CD1c-positive myeloid dendritic cell (primary cell): ENCODE measurements around the gene SLC4A9.

Experiments
- DNase-seq: peaks from one replicate; pipeline ENCODE4 v3.0.0-alpha.2; 2016; ENCODE audit errors: extremely low spot score

Gene SLC4A9, protein sequence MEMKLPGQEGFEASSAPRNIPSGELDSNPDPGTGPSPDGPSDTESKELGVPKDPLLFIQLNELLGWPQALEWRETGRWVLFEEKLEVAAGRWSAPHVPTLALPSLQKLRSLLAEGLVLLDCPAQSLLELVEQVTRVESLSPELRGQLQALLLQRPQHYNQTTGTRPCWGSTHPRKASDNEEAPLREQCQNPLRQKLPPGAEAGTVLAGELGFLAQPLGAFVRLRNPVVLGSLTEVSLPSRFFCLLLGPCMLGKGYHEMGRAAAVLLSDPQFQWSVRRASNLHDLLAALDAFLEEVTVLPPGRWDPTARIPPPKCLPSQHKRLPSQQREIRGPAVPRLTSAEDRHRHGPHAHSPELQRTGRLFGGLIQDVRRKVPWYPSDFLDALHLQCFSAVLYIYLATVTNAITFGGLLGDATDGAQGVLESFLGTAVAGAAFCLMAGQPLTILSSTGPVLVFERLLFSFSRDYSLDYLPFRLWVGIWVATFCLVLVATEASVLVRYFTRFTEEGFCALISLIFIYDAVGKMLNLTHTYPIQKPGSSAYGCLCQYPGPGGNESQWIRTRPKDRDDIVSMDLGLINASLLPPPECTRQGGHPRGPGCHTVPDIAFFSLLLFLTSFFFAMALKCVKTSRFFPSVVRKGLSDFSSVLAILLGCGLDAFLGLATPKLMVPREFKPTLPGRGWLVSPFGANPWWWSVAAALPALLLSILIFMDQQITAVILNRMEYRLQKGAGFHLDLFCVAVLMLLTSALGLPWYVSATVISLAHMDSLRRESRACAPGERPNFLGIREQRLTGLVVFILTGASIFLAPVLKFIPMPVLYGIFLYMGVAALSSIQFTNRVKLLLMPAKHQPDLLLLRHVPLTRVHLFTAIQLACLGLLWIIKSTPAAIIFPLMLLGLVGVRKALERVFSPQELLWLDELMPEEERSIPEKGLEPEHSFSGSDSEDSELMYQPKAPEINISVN

DNA sequence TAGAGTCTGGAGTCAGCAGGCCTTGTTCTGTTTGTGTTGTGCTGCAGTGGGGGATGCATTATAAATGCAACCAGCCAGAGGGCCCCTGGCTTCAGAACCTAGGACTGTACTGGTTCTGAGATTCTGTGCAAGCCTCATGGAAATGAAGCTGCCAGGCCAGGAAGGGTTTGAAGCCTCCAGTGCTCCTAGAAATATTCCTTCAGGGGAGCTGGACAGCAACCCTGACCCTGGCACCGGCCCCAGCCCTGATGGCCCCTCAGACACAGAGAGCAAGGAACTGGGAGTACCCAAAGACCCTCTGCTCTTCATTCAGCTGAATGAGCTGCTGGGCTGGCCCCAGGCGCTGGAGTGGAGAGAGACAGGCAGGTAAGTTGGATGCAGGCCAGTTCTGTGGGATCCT, at the start of gene SLC4A9:
Gene SLC4A9, plus strand, starts transcription at position 94 of the 400 bp plus-strand sequence. Its CDS starts 43 bp downstream, at position 137.
- DNase-seq, result no peak

DNA sequence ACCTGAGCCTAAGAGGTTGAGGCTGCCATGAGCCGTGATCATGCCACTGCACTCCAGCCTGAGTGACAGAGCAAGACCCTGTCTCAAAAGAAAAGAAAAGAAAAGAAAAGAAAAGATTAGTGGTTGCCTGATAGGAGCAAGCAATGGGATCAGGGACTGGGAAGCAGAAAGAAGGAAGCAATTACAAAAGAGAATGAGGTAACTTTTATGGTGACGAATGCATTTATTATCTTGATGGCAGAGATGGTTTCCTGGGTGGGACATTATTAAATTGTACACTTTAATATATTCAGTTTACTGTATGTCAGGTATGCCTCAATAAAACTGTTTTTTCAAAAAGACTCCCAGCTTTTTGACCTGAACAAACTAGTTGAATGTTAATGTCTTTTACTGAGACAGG, 49.6 kb upstream of the SLC4A9 start:
- no peak for DNase-seq

DNA sequence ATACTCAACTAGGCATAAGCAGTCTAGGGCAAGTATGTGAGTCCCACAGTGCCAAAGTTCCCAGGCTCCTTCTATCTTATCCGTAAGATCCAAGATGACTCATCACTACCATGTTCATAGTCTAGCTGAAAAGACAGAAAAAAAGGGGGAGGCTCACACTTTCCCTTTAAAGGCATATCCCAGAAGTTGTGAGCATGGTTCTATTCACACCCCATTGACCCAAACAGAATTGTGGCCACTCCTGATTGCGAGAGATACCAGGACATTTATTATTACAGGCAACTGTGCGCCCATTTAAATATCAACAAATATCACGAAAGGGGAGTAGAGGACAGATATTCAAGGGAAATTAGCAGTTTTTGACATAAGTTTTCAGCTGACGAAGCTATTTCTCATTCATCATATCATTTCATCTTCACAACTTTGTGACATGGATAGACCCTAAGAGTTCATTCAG, 49.0 kb upstream of the SLC4A9 start:
- DNase-seq, result no peak

DNA sequence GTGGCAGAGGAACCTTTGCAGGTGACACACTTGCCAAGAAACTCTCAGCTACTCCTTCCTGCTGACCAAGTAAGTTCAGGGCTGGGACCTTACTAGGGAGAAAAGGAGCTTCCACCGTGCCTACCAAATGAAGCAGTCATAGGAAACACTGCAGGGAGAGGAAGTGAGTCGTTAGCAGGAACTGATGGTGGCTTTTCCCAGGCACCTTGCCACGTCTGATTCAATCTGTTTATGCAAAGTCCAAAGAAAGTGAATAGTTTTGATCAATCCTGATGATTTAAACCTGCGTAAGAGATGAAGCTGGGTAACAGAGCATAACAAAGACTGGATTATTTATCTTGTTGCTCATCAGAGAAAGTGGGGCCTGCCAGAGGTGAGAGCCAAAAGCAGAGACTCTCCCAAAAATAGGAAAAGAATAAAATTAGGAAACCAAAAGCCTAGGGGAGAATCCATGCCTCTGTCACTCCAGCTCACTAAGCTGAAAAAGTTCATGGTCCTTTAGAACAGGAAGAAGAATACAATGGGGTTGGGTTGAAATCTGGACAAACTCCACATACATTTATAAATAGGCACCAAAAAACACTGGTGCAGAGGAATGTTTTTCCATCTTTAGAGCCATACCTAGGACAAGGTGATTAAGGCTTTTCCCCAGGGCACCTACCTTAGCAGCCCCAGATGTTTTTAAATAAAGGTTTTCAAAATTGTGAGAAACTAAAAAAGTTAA, 47.8 kb upstream of the SLC4A9 start:
- peak; percentile 62 for DNase-seq

DNA sequence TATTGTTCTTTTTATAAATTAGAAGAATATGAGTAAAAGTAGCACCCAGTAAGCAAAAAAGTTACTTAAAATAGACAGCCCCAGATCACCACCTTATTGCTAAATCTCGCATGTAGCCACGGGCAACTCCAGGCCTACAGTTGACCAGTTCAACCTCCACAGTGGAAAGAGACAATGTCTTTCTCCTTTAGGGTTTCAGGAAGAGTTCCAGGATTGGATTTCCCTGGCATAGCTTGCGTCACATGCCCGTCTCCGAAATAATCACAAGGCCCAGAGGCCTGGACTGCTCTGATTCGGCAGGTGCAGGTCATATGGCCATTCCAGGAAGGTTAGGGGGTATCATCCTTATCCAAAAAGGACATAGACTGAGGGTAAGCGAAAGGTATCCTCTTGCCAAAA, 47.2 kb upstream of the SLC4A9 start:
- DNase-seq, result no peak

DNA sequence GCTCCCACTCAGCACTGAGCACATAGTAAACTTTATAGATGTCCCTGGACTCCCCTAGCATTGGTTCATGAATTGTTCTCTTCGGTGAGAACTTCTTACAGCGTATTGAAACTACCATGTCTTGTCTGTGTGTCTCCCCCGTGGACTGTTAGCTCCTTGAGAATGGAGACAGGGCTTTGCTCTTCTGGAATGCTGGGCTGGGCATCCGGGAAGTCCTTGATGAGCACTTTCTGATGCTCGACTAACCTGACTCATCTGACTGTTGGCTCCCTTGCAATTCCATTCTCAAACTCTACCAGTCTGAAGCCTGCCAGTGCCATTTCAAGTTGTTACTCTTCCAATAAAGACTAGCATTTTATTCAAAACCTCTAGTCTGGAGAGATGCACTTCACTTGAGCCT, 42.1 kb upstream of the SLC4A9 start:
- no peak for DNase-seq

DNA sequence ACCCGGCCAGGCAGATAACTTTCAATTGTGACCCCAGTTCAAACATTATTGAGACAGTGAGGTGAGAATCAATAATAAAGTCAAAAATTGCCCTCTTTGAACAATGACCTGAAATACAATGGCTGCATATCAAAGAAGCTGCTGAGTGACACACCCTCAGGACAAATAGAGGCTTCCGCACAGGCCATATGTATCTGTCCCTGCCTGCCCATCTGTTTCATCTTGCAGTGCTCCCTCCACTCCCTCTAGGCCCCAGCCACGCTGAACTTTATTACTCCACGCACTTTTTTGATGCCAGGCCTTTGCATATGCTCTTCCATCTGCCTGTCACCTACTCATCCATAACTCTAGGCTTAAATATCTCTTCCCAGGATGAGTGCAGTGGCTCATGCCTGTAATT, 41.2 kb upstream of the SLC4A9 start:
- DNase-seq, result no peak

DNA sequence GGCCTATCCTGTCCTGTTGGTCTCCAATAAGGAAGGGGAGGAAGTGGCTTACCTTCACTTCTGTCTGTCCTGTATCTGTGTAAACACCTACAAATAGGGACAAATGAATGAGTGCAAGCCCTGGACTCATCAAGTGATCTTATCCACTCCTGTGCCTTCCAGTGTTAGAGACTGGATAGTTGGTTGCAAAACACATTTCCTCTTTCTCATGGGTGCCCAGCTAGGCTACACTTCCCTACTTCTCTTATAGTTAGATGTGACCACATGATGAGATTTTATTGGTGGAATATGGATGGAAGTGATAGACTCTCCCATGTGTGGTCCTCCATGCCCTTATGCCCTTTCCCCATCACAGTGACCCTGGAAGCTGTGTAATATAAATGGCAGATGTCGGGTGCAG, 40.2 kb upstream of the SLC4A9 start:
- DNase-seq, result peak; percentile 82

DNA sequence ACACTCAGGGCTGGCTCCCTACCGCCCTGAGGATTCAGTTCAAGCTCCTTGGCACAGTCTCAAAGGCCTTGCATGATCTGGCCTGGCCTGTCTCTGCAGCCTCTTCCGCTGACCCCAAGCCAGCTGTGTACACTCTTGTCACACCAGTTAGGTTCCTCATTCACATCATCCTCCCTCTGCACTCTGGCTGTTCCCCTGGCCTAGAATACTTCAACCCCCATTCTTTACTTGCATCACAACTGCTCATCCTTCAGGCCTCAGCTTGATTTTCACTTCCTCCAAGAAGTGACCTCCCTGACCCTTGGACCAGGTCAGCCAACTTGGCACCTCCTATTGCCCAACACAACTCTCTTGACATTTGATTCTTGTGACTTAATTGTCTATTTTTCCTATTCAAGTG, 38.2 kb upstream of the SLC4A9 start:
- peak; percentile 92 for DNase-seq

DNA sequence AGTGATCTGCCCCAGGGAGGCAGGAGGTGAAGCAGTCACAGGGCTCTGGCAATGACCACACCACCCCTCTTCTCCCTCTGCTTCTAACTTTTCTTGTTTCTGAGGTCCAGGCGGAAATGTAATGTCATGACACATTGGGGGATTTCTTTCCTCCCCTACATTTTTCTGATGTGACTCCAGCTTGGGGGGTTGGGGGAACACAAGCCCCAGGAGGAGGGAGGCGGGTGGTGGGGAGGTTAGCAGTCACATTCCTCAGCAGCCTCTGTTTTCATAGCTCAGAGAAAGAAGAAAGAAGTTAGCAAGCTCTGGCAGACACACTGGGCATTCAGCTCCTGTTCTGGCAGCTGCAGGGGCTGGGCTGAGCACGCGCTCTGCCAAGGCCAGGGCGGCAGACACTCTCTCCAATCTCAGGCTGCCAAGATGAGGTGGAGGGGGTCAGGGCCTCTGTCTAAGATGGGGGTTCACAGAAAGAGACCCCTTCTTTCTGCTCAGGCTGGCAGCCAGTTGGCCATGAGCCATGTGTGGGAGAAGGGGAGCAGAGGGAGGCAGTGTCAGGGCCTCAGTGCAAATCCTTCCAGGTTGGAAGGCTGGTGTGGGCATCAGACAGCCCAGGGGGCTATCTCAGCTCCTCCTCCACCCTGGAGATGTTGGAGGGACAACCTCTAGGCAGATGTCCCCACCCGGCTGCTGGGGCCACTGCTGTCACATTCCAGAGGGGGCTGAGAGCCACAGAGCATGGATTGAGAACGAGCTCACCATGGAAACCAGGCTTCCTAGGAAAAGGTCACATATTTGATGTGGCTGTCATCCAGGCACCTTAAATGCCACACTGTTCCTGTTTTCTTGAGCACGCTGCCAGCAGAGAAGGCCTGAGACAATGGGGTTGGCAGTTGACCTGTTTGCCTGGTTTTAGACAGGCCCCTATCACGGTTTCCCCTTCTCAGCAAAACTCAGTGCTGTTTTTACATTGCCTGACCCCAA, 37.0 kb upstream of the SLC4A9 start:
- DNase-seq, result peak; percentile 72

DNA sequence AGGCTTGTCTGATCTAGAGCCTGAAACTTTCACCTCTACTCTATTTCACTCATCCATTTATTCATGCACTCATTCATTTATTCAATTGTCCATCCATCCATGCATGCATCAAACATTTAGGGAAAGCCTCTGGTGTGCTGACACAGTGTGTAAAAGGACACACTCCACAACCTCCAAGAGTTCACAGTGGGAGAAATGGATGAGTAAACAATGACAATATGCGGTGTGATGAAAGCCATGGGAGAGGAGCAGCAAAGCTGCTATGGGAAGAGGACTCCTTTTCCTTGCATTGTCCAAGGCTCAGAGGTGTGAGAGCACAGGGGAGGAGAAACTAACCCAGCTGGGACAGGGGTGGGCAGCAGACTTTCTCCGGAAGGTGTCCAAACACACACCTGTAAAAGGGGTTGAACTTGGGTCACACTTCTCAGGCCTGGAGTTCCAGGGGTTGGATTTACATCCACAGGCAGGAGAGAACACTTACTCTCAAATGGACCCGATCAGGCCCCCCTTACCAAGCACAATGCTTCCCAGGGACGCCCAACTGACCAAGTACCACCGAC, 35.9 kb upstream of the SLC4A9 start:
- no peak for DNase-seq

DNA sequence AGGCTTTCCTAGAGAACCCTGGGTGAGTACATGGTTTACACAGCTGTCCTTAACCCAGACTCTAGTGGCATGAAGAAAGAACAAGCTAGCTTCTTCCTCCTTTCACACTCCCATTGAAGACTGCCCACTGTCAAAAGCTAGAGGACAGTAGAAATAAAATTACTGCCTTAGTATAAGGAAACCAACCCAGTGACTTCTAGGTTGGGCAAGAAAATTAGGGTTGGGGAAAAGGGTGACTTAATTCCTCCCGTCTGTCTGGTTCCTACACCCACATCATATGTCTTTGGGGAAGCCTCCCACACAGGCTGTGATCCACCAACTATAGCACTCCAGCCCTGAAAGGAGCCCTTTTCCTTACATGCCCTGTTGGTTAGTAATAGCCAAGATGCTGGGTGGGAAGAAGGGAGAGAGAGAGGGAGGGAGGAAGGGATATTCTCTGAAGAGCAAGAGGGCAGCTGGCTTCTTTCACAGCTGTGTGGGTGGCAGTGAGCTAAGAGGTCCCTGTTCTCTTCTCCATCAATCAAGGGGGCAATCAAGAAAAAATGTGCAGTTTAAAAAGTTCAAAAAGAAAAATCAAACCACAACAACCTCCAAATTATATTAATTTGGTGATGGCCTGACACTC, 35.3 kb upstream of the SLC4A9 start:
- peak; percentile 94 for DNase-seq

DNA sequence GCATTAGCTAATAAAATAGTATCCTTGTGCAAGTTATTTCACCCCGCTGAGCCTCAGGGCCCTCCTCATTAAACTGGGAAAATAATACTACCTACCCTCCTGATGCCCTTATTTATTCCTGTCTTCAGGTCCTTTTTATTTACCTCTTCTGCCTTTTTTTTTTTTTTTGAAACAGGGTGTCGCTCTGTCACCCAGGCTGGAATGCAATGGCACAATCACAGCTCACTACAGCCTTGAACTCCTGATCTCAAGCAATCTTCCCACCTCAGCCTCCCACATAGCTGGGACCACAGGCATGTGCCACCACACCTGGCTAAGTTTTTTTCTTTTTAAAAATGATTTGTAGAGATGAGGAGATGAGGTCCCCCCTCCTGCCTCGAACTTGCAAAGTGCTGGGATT, 34.5 kb upstream of the SLC4A9 start:
- no peak for DNase-seq

DNA sequence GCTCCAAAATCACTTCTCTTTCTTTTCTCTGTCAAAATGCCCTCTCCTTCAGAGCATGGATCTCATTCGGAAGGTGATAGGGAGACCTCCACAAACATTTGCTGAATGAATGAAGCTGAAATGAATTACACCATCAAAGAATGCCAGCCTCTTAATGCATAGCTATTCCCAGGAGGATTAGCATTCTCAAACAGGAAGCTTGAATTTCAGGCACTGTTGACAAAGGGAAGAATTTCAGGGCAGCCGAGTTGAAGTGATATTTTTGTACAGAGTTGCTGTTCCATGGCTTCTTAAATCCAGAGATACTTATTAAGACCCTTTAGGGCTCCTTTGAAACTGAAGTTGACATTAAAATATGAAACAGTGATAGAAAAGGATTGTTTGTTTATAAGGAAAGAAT, 32.4 kb upstream of the SLC4A9 start:
- no peak for DNase-seq

DNA sequence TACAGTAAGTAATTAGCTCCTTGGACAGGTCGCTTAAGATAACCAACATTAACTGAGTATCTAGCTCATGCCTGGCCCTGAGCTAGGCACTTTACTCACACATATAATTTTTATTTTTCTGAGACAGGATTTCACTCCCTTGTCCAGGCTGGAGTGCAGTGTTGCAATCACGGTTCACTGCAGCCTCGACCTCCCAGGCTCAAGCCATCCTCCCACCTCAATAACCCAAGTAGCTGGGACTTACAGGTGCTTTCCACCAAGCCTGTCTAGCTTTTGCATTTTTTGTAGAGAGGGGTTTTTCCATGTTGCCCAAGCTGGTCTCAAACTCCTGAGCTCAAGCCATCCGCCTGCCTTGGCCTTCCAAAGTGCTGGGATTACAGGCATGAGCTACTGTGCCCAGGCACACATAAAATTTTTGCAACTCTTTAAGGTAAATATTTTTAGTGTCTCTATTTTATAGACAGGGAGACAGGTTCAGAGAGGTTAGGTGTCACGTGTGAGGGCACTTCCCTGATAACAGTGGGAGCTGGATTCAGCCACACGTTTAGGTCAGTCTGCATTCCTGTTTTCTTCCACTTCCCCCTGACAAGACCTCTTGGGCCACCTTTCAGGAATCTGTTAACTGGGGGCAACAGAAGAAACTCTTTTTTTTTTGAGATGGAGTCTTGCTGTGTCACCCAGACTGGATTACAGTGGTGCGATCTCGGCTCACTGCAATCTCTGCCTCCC, 31.8 kb upstream of the SLC4A9 start:
- no peak for DNase-seq

DNA sequence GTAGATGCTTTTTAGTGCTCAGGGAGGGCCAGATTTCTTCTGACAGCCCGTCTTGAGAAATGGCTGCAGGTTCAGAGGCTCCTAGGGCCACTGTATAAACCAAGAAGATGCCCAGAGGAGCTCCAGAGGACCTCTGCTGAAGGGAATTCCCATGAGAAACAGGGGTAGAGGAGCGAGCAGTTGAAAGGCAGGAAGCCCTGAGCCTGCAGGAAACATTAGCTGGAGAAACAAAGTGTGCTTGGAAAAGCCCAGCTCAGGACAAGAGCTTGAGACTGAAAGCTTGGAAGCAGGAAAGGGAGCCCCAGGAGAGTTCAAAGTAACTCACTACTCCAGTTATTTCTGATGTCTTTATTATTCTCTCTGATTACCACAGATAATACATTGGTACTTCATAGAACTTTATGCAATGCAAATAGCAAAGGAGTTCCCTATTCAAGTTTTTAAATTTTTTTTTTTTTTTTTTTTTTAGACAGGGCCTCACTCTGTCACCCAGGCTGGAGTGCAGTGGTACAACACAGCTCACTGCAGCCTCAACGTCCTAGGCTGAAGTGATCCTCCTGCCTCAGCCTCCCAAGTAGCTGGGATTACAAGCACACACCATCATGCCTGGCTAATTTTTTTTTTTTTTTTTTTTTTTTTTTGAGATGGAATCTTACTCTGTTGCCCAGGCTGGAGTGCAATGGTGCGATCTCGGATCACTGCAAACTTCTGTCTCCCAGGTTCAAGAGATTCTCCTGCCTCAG, 30.1 kb upstream of the SLC4A9 start:
- DNase-seq, result no peak

DNA sequence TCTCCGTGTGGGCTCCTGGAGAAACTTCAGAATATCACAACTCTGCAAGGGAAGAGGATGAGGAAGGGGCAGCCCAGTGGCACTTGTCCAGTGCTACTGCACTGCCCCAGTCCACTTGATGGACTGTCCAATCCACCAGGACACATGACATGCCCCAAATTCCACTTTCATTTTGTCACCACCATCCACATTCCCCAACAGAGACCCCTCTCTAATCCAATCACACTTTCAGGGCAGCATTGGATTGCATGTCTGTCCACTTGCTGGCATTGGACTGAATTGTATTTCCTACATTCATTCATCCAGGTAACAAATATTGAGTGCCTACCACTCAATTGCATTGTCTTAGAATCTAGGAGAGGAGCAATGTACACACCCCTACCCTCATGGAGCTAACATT, 28.4 kb upstream of the SLC4A9 start:
- DNase-seq, result no peak

DNA sequence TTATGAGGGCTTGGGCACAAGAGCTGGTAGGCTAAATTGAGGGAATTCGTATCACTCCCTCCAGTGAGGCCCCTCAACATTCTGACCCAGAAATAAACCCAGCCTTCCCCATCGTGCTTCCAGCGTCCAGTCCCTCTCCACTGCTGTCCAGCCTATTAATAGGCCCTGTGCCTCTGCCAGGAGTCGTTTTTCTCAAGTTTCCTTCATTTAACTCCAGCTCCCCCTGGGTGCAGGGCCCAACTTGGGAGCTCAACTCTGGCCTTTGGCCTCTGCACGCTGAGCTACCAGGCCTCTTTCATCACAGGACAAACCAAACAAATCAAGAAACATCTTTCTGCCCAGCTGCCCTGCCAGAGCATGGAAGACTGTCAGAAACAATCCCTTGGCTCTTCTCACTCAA, 23.6 kb upstream of the SLC4A9 start:
- DNase-seq, result no peak

DNA sequence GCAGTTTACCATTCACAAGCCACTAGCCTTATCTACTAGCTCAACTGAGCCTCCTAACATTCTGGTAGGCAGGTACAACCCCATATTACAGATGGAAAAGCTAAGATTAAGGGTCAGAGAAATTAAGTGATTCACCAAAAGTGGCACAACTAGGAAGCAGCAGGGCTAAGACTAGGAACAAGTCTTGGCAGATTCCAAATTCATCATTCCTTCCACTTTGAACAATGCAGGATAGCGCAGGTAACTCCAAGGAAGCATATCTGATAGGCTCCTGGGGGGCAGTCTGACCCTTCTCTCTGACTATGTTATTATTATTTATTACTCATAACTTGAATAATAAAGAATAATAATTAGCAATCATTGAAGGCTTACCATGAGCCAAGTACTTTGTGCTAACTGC, 22.1 kb upstream of the SLC4A9 start:
- DNase-seq, result no peak
